Left renal cortex interstitium (tissue), 4 donors: ENCODE data around the gene NUDT2. TPM values are rescaled to one million over a fixed set of nuclear protein-coding genes. Genes with fewer than 3 reads are reported as not detected.
"Not testable (repeated sequence)": the region's sequence is repeated elsewhere in the genome, so short reads cannot be mapped to it uniquely, and the experiment has no call there.

ENCODE experiments used
- DNase-seq, 4 donors: peaks; one replicate each; pipeline ENCODE4 v3.0.0-alpha.2; 2013; ENCODE audit warnings: low read depth in 4 of 4, low spot score in 2 of 4, missing footprints in 1 of 4
- polyA plus RNA-seq, 4 donors: library from polyadenylated mRNA; unstranded; fragments of 120-200 nt; gene quantifications; one replicate each; pipeline ENCODE4 v1.2.1, GENCODE V29; 2013; ENCODE audit not compliant: insufficient read length in 4 of 4

The NUDT2 gene
- polyA plus RNA-seq, 4 donors = 23.8 to 29.5 (median 25.8) TPM

GRCh38 chr9:34334337-34334824, 5.0 kb downstream of the NUDT2 start:
- DNase-seq = no peak

GRCh38 chr9:34334916-34335315, 5.5 kb downstream of the NUDT2 start:
- DNase-seq = no peak

GRCh38 chr9:34335376-34335775, 6.0 kb downstream of the NUDT2 start:
- DNase-seq = no peak

GRCh38 chr9:34337403-34337802, 8.0 kb downstream of the NUDT2 start:
- DNase-seq = no peak

- not testable (repeated sequence) for DNase-seq
Measured at GRCh38 chr9:34338079-34338478, 8.7 kb downstream of the NUDT2 start.

- DNase-seq = no peak
Measured at GRCh38 chr9:34338665-34339385, 9.5 kb downstream of the NUDT2 start.

- DNase-seq = no peak
Measured at GRCh38 chr9:34341659-34342295, 12.4 kb downstream of the NUDT2 start.

GRCh38 chr9:34343090-34343489, 13.7 kb downstream of the NUDT2 start:
- DNase-seq = no peak

GRCh38 chr9:34343605-34344004, 14.2 kb downstream of the NUDT2 start:
- DNase-seq = no peak

GRCh38 chr9:34346873-34347799, 17.8 kb downstream of the NUDT2 start:
- no peak for DNase-seq

GRCh38 chr9:34347800-34348158, 18.4 kb downstream of the NUDT2 start:
- DNase-seq = no peak

- DNase-seq = no peak
Measured at GRCh38 chr9:34349324-34349723, 20.0 kb downstream of the NUDT2 start.

GRCh38 chr9:34352122-34352652, 22.8 kb downstream of the NUDT2 start:
- DNase-seq = not testable (repeated sequence)

- DNase-seq = not testable (repeated sequence)
Measured at GRCh38 chr9:34352957-34353356, 23.6 kb downstream of the NUDT2 start.

GRCh38 chr9:34362614-34363214, 33.3 kb downstream of the NUDT2 start:
- DNase-seq = no peak

- DNase-seq = no peak
Measured at GRCh38 chr9:34363619-34364351, 34.4 kb downstream of the NUDT2 start.

- no peak for DNase-seq
Measured at GRCh38 chr9:34365282-34365681, 35.9 kb downstream of the NUDT2 start.

- DNase-seq = no peak
Measured at GRCh38 chr9:34366365-34366764, 37.0 kb downstream of the NUDT2 start.

- not testable (repeated sequence) for DNase-seq
Measured at GRCh38 chr9:34367751-34368410, 38.5 kb downstream of the NUDT2 start.
